Trophoblast cell (in vitro differentiated cells and primary cell): ENCODE results near the gene FOXO6.

Source experiments
- DNase-seq, 2 donors: peaks; one replicate each; pipeline ENCODE4 v3.0.0-alpha.2; 2016
- H2AFZ ChIP-seq: 2 replicates; pipeline ENCODE4 v1.6.1; 2013; ENCODE audit warnings: low read length, moderate library complexity, mild to moderate bottlenecking; ENCODE audit not compliant: insufficient read depth, poor library complexity
- H2AK5ac ChIP-seq: 2 replicates; pipeline ENCODE4 v1.6.1; 2013; ENCODE audit warnings: mild to moderate bottlenecking, low read length
- H2BK120ac ChIP-seq: 2 replicates; pipeline ENCODE4 v1.6.1; 2013; ENCODE audit warnings: low read length, mild to moderate bottlenecking, moderate library complexity; ENCODE audit not compliant: insufficient read depth, poor library complexity
- H2BK12ac ChIP-seq: 2 replicates; pipeline ENCODE4 v1.6.1; 2013; ENCODE audit warnings: mild to moderate bottlenecking, low read length, moderate library complexity
- H2BK5ac ChIP-seq: 2 replicates; pipeline ENCODE4 v1.6.1; 2013; ENCODE audit warnings: low read length, low read depth, moderate library complexity, mild to moderate bottlenecking; ENCODE audit not compliant: poor library complexity
- H3K14ac ChIP-seq: 2 replicates; pipeline ENCODE4 v1.6.1; 2013; ENCODE audit warnings: mild to moderate bottlenecking, low read length
- H3K18ac ChIP-seq: 2 replicates; pipeline ENCODE4 v1.6.1; 2013; ENCODE audit warnings: mild to moderate bottlenecking, low read length
- H3K23ac ChIP-seq: 2 replicates; pipeline ENCODE4 v1.6.1; 2013; ENCODE audit warnings: low read length
- H3K27ac ChIP-seq: 2 replicates; pipeline ENCODE4 v1.5.1; 2013; ENCODE audit warnings: low read depth, mild to moderate bottlenecking, inconsistent platforms, low read length, moderate library complexity
- H3K27me3 ChIP-seq: 2 replicates; pipeline ENCODE4 v1.6.1; 2013; ENCODE audit warnings: inconsistent platforms, mild to moderate bottlenecking, low read length, moderate library complexity; ENCODE audit not compliant: insufficient read depth
- H3K36me3 ChIP-seq, 2 experiments: 1 replicate in 1 of 2; 2 replicates in 1 of 2; pipeline ENCODE4 v1.6.1; 2013; ENCODE audit warnings: low read length in 2 of 2, mild to moderate bottlenecking in 2 of 2, moderate library complexity in 1 of 2; ENCODE audit not compliant: insufficient read depth in 2 of 2, control insufficient read depth in 1 of 2
- H3K4ac ChIP-seq: 2 replicates; pipeline ENCODE4 v1.6.1; 2013; ENCODE audit warnings: low read depth, mild to moderate bottlenecking, low read length, moderate library complexity
- H3K4me1 ChIP-seq, 2 experiments: 1 replicate in 1 of 2; 2 replicates in 1 of 2; pipeline ENCODE4 v1.6.1; 2013; ENCODE audit warnings: low read length in 2 of 2, mild to moderate bottlenecking in 2 of 2, moderate library complexity in 1 of 2; ENCODE audit not compliant: insufficient read depth in 2 of 2, control insufficient read depth in 1 of 2
- H3K4me2 ChIP-seq: 2 replicates; pipeline ENCODE4 v1.6.1; 2013; ENCODE audit warnings: inconsistent platforms, mild to moderate bottlenecking, low read length, moderate library complexity
- H3K4me3 ChIP-seq: 2 replicates; pipeline ENCODE4 v1.5.1; 2013; ENCODE audit warnings: mild to moderate bottlenecking, low read depth, low read length, inconsistent platforms
- H3K79me1 ChIP-seq: one replicate; pipeline ENCODE4 v1.6.1; 2013; ENCODE audit warnings: low read length
- H3K79me2 ChIP-seq: 2 replicates; pipeline ENCODE4 v1.6.1; 2013; ENCODE audit warnings: low read length, mild to moderate bottlenecking; ENCODE audit not compliant: control insufficient read depth, insufficient read depth, poor library complexity
- H3K9ac ChIP-seq: 2 replicates; pipeline ENCODE4 v1.6.1; 2013; ENCODE audit warnings: mild to moderate bottlenecking, low read length
- H3K9me3 ChIP-seq: 2 replicates; pipeline ENCODE4 v1.6.1; 2013; ENCODE audit warnings: low read depth, mild to moderate bottlenecking, control low read depth, inconsistent platforms, low read length; ENCODE audit not compliant: insufficient read depth
- H4K12ac ChIP-seq: 2 replicates; pipeline ENCODE4 v1.6.1; 2013; ENCODE audit warnings: low read depth, mild to moderate bottlenecking, low read length, moderate library complexity
- H4K8ac ChIP-seq: 2 replicates; pipeline ENCODE4 v1.6.1; 2013; ENCODE audit warnings: low read depth, mild to moderate bottlenecking, low read length, moderate library complexity
- H4K91ac ChIP-seq: one replicate; pipeline ENCODE4 v1.6.1; 2013; ENCODE audit warnings: low read depth, mild to moderate bottlenecking, low read length, moderate library complexity
- whole genome bisulfite sequencing: extraction: QIAGEN DNeasy Blood & Tissue Kit; methylation state at CpG from one replicate; pipeline ENCODE4 v1.1.7; 2013; ENCODE audit warnings: missing lambda C conversion rate; ENCODE audit not compliant: insufficient read length, insufficient coverage; ENCODE audit errors: extremely low coverage; 5-methylcytosine and 5-hydroxymethylcytosine counted together

FOXO6 gene

DNA sequence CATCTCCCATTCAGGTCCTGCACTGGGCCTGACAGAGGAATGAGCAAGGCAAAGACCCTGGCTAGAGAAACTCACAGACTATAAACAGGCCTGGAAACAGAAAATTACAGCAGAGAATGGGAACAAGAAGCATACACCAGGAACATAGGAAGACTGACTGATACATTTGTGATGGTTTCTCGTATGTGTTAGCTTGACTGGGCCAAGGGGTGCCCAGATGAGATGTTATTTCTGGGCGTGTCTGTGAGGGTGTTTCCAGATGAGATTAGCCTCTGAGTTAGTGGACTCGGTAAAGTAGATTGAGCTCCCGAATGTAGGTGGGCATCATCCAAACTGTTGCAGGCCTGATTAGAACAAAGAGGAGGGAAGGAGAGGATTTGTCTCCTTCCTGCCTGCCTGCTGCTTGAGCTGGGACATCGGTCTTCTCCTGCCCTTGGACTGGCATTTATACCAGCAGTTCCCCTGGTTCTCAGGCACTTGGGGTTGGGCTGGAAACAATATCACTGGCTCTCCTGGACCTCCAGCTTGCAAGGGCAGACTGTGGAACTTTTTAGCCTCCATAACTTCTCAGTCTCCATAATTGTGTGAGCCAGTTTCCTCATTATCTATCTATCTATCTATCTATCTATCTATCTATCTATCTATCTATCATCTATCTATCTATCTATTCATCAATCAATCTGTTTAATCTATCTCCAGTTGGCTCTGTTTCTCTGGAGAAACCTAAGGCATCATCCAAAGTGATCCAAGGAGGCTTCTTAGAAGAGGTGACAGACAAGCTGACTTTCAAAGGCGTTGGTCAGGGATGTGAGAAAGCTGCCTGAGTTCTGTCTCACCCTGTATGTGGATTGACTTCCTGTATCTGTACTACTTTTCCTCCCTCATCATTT lies 9.7 kb upstream of the FOXO6 start:
- no peak overlapping the region for H3K14ac ChIP-seq
- peaks cover 2% of the 10 kb centered on the region for H3K79me2 ChIP-seq
- peaks cover 24% of the 10 kb centered on the region for H3K79me1 ChIP-seq
- peak overlapping the region; percentile 68 for H2BK120ac ChIP-seq
- H3K9me3 ChIP-seq, result no peaks in the 10 kb centered on the region
- peak overlapping the region; percentile 95 for H2AK5ac ChIP-seq
- no peak overlapping the region for H2AFZ ChIP-seq
- peak overlapping the region; percentile 46 for H2BK5ac ChIP-seq
- H4K8ac ChIP-seq, result peak overlapping the region; percentile 49
- peak overlapping the region; percentile 79 for H4K91ac ChIP-seq
- no peak overlapping the region for H3K4me3 ChIP-seq
- no peak overlapping the region for H3K9ac ChIP-seq
- no CpG with 5 or more reads among the region's 6 CpGs for WGBS
- H3K18ac ChIP-seq, result no peak overlapping the region
- H3K27ac ChIP-seq, result no peak overlapping the region
- no peak overlapping the region for H4K12ac ChIP-seq
- no peak overlapping the region for H3K4me2 ChIP-seq
- H2BK12ac ChIP-seq, result peak overlapping the region; percentile 88
- H3K4me1 ChIP-seq, result peaks cover 12 to 16% of the 10 kb centered on the region in 2 experiments
- H3K36me3 ChIP-seq, result no peaks in the 10 kb centered on the region
- DNase-seq, result no peak
- no peaks in the 10 kb centered on the region for H3K27me3 ChIP-seq
- H3K4ac ChIP-seq, result peak overlapping the region; percentile 65
- no peak overlapping the region for H3K23ac ChIP-seq

DNA sequence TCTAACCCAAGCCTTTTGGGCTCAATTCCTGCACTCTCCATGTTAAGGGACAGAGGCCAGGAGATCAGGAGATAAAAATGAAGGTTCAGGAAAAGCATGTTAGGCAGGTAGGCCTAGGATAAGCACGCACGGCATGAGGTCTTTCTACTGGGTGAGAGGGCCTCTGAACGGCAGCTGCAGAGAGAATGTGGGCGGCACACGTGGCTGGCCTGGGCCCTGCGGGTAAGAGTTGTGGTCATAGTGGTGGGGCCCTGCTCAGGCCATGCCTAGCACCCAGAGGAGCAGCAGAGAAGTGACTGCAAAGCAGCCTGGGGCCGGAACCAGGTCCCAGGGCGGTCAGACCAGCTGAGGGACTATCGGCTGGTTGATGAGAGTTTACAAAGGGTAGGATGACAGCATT lies 7.5 kb upstream of the FOXO6 start:
- Histone ChIP-seq H3K4ac (no peak overlapping the region), H4K12ac (no peak overlapping the region), H2BK12ac (no peak overlapping the region), H2AK5ac (no peak overlapping the region), H4K91ac (no peak overlapping the region), H3K27me3 (no peaks in the 10 kb centered on the region), H3K36me3 (no peaks in the 10 kb centered on the region), H3K18ac (no peak overlapping the region), H3K4me3 (no peak overlapping the region), H3K23ac (no peak overlapping the region), H2AFZ (no peak overlapping the region), H3K4me2 (no peak overlapping the region), H3K9me3 (no peaks in the 10 kb centered on the region), H3K4me1 (peaks cover 27 to 28% of the 10 kb centered on the region in 2 experiments), H2BK5ac (no peak overlapping the region), H3K9ac (no peak overlapping the region), H4K8ac (no peak overlapping the region), H3K79me2 (peaks cover 2% of the 10 kb centered on the region), H2BK120ac (no peak overlapping the region), H3K79me1 (peaks cover 33% of the 10 kb centered on the region), H3K14ac (no peak overlapping the region), H3K27ac (peak overlapping the region; percentile 89)
- no CpG with 5 or more reads among the region's 9 CpGs for WGBS
- DNase-seq, result peak; percentile 99

DNA sequence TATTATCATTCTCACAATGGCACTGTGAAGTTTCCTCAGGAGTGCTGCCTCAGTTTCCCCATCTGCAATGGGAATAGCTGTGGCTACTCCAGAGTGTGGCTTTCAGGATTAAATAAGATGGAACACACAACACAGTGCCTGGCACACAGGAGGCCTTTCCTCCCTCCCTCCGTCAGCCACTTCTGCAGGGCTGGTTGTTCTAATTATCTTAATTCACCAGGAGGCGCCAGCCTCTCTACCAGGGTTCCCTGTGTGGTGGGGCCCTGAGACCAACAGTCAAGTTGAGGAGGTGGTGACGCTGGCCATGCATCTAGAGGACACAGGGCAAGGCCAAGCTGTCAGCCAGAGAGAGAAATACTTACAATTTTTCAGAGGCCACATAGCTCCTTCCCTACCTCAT lies 6.3 kb upstream of the FOXO6 start:
- H2AK5ac ChIP-seq, result peak overlapping the region; percentile 26
- no peaks in the 10 kb centered on the region for H3K27me3 ChIP-seq
- peaks cover 35 to 38% of the 10 kb centered on the region in 2 experiments for H3K4me1 ChIP-seq
- no peak overlapping the region for H4K8ac ChIP-seq
- peak overlapping the region; percentile 98 for H2BK120ac ChIP-seq
- H3K4ac ChIP-seq, result no peak overlapping the region
- H3K36me3 ChIP-seq, result no peaks in the 10 kb centered on the region
- H2AFZ ChIP-seq, result no peak overlapping the region
- peak overlapping the region; percentile 46 for H2BK5ac ChIP-seq
- H3K18ac ChIP-seq, result no peak overlapping the region
- no peak for DNase-seq
- H3K27ac ChIP-seq, result no peak overlapping the region
- no peak overlapping the region for H3K4me2 ChIP-seq
- peak overlapping the region; percentile 32 for H3K14ac ChIP-seq
- peaks cover 2% of the 10 kb centered on the region for H3K79me2 ChIP-seq
- H3K9me3 ChIP-seq, result no peaks in the 10 kb centered on the region
- WGBS, result no CpG with 5 or more reads among the region's 3 CpGs
- no peak overlapping the region for H3K23ac ChIP-seq
- H3K4me3 ChIP-seq, result no peak overlapping the region
- H3K79me1 ChIP-seq, result peaks cover 35% of the 10 kb centered on the region
- no peak overlapping the region for H4K12ac ChIP-seq
- peak overlapping the region; percentile 32 for H2BK12ac ChIP-seq
- peak overlapping the region; percentile 77 for H4K91ac ChIP-seq
- H3K9ac ChIP-seq, result no peak overlapping the region

DNA sequence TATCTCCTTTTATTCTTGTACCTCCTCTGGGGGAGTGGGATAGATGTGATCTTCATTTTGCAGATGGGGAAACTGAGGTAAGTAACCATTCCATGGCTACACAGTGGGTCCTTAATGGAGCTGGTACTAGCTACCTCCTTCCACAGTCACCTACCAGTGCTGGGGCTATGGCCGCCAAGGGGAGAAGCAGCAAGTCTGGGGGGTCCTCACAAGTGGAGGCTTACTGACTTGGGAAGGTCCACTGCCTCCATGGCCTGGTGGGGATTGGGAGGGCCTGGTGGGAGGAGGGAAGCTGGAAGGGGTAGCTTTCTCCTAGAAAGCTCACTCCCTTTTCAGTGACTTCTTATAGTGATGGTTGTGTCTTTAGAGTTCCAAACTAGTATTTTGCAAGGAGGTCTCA lies 5.9 kb upstream of the FOXO6 start:
- Histone ChIP-seq H3K23ac (no peak overlapping the region), H4K8ac (no peak overlapping the region), H4K91ac (peak overlapping the region; percentile 77), H3K9ac (no peak overlapping the region), H2BK5ac (peak overlapping the region; percentile 46), H3K79me2 (peaks cover 2% of the 10 kb centered on the region), H3K14ac (peak overlapping the region; percentile 16), H3K18ac (peak overlapping the region; percentile 14), H3K9me3 (no peaks in the 10 kb centered on the region), H3K79me1 (peaks cover 34% of the 10 kb centered on the region), H3K27ac (peak overlapping the region; percentile 19), H2AFZ (no peak overlapping the region), H3K27me3 (no peaks in the 10 kb centered on the region), H4K12ac (no peak overlapping the region), H3K4ac (peak overlapping the region; percentile 24), H3K36me3 (no peaks in the 10 kb centered on the region), H3K4me1 (peaks cover 39 to 40% of the 10 kb centered on the region in 2 experiments), H3K4me3 (no peak overlapping the region), H2BK12ac (peak overlapping the region; percentile 63), H2BK120ac (peak overlapping the region; percentile 70), H3K4me2 (no peak overlapping the region), H2AK5ac (peak overlapping the region; percentile 51)
- no CpG with 5 or more reads among the region's 1 CpG for WGBS
- DNase-seq, result no peak
